Immature natural killer cell (primary cell): ENCODE measurements around the gene NUDC. TPM values are rescaled to one million over a fixed set of nuclear protein-coding genes. Genes with fewer than 3 reads are reported as not detected.
"Not testable (repeated sequence)": the region's sequence is repeated elsewhere in the genome, so short reads cannot be mapped to it uniquely, and the experiment has no call there.

ENCODE experiments used
- DNase-seq, 3 donors: peaks; one replicate each; pipeline ENCODE4 v3.0.0; 2022; ENCODE audit warnings: mixed read lengths in 1 of 3
- H3K27ac Mint-ChIP-seq, 6 donors: one replicate each; pipeline ENCODE4 v1.8.0; 2020; ENCODE audit warnings: mixed read lengths in 6 of 6, mild to moderate bottlenecking in 5 of 6, inconsistent platforms in 4 of 6, moderate library complexity in 3 of 6
- H3K27me3 Mint-ChIP-seq, 3 donors: one replicate each; pipeline ENCODE4 v1.8.0; 2020 to 2021; ENCODE audit warnings: low read depth in 3 of 3, mild to moderate bottlenecking in 3 of 3, mixed read lengths in 3 of 3, moderate library complexity in 3 of 3, inconsistent platforms in 1 of 3
- H3K36me3 Mint-ChIP-seq, 3 donors: one replicate each; pipeline ENCODE4 v1.8.0; 2020; ENCODE audit warnings: mixed read lengths in 3 of 3, inconsistent platforms in 2 of 3, mild to moderate bottlenecking in 2 of 3
- H3K4me1 Mint-ChIP-seq, 2 donors: one replicate each; pipeline ENCODE4 v1.8.0; 2020; ENCODE audit warnings: inconsistent platforms in 2 of 2, mild to moderate bottlenecking in 2 of 2, mixed read lengths in 2 of 2, moderate library complexity in 1 of 2
- H3K4me3 Mint-ChIP-seq, 5 donors: one replicate each; pipeline ENCODE4 v1.8.0; 2020; ENCODE audit warnings: mild to moderate bottlenecking in 5 of 5, mixed read lengths in 5 of 5, inconsistent platforms in 3 of 5, moderate library complexity in 3 of 5
- H3K9me3 Mint-ChIP-seq, 6 donors: one replicate each; pipeline ENCODE4 v1.8.0; 2020; ENCODE audit warnings: mild to moderate bottlenecking in 6 of 6, mixed read lengths in 6 of 6, inconsistent platforms in 4 of 6, moderate library complexity in 3 of 6
- polyA plus RNA-seq, 3 donors: library from polyadenylated mRNA; unstranded; fragments of 300-500 nt; fragmentation: Illumina TruSeq; gene quantifications; one replicate each; pipeline ENCODE4 v1.2.3, GENCODE V29; 2021

The NUDC gene
- polyA plus RNA-seq, 3 donors from 2014 or later, result 60.0 to 116 (median 70.4) TPM

- Mint-ChIP-seq H3K27me3 (peaks cover 0 to 9% (median 2%) of the 10 kb centered on the region in 3 donors), H3K4me3 (no peak overlapping the region), H3K9me3 (no peaks in the 10 kb centered on the region), H3K36me3 (no peaks in the 10 kb centered on the region), H3K27ac (no peak overlapping the region), H3K4me1 (no peaks in the 10 kb centered on the region)
- DNase-seq, result no peak
Observed at GRCh38 chr1:26971590-26971989, 50.0 kb downstream of the NUDC start.

DNA sequence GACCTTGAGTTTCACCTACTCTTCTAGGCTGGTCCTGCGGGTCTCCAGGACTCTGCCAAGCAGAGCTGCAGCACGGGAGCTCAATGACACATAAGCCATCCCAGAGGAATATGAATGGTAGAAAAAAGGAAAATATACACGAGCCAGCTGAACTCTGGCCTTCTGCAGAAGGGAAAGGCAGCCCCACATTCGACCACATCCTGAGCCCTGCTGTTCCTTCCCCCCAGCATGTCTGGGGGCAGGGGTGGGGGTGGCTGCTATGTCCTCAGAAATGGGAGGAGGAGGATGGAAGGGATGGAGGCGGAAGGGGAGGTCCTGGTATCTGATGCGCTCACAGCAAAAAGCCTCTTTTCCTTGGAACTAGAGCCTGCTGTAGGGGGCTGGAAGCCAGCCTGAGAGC is 50.8 kb downstream of the NUDC start:
- Mint-ChIP-seq H3K9me3 (no peaks in the 10 kb centered on the region), H3K4me3 (no peak overlapping the region), H3K27ac (peak overlapping the region in 1 of 6 donors; percentile 50), H3K36me3 (no peaks in the 10 kb centered on the region), H3K4me1 (no peaks in the 10 kb centered on the region), H3K27me3 (peaks cover 0 to 9% (median 2%) of the 10 kb centered on the region in 3 donors)
- no peak for DNase-seq

GRCh38 chr1:26972821-26973220 is 51.3 kb downstream of the NUDC start:
- H3K9me3 Mint-ChIP-seq, result no peaks in the 10 kb centered on the region
- H3K36me3 Mint-ChIP-seq, result no peaks in the 10 kb centered on the region
- peaks cover 0 to 7% (median 2%) of the 10 kb centered on the region in 3 donors for H3K27me3 Mint-ChIP-seq
- DNase-seq, result no peak
- no peak overlapping the region for H3K4me3 Mint-ChIP-seq
- no peak overlapping the region for H3K27ac Mint-ChIP-seq
- no peaks in the 10 kb centered on the region for H3K4me1 Mint-ChIP-seq

- Mint-ChIP-seq H3K4me1 (no peaks in the 10 kb centered on the region), H3K27me3 (peaks cover under 1 to 4% (median 2%) of the 10 kb centered on the region in 3 donors), H3K27ac (no peak overlapping the region), H3K36me3 (no peaks in the 10 kb centered on the region), H3K4me3 (no peak overlapping the region), H3K9me3 (no peaks in the 10 kb centered on the region)
- no peak for DNase-seq
Observed at GRCh38 chr1:26976621-26977510, 55.3 kb downstream of the NUDC start.

- Mint-ChIP-seq H3K27ac (no peak overlapping the region), H3K9me3 (no peaks in the 10 kb centered on the region), H3K4me3 (no peak overlapping the region), H3K4me1 (no peaks in the 10 kb centered on the region), H3K36me3 (no peaks in the 10 kb centered on the region), H3K27me3 (peaks cover 0 to 4% (median 2%) of the 10 kb centered on the region in 3 donors)
- no peak for DNase-seq
Observed at GRCh38 chr1:26978901-26979300, 57.4 kb downstream of the NUDC start.

- Mint-ChIP-seq H3K27ac (no peak overlapping the region), H3K36me3 (no peaks in the 10 kb centered on the region)
Observed at GRCh38 chr1:26981146-26981846, 59.8 kb downstream of the NUDC start.

GRCh38 chr1:26983863-26984262 is 62.3 kb downstream of the NUDC start:
- H3K4me3 Mint-ChIP-seq, result no peak overlapping the region
- no peaks in the 10 kb centered on the region for H3K4me1 Mint-ChIP-seq
- no peak for DNase-seq
- H3K9me3 Mint-ChIP-seq, result no peaks in the 10 kb centered on the region
- peaks cover 3 to 14% (median 7%) of the 10 kb centered on the region in 3 donors for H3K27me3 Mint-ChIP-seq
- no peak overlapping the region for H3K27ac Mint-ChIP-seq
- no peaks in the 10 kb centered on the region for H3K36me3 Mint-ChIP-seq

More at GRCh38 chr1:26981146-26981846, 59.8 kb downstream of the NUDC start:
- Mint-ChIP-seq H3K4me1 (no peaks in the 10 kb centered on the region), H3K9me3 (no peaks in the 10 kb centered on the region), H3K27me3 (peaks cover 0 to 7% (median 4%) of the 10 kb centered on the region in 3 donors), H3K4me3 (no peak overlapping the region)
- DNase-seq, result no peak

GRCh38 chr1:26984291-26984690 is 62.7 kb downstream of the NUDC start:
- DNase-seq, result no peak
- no peak overlapping the region for H3K27ac Mint-ChIP-seq
- no peaks in the 10 kb centered on the region for H3K36me3 Mint-ChIP-seq
- no peaks in the 10 kb centered on the region for H3K9me3 Mint-ChIP-seq
- H3K27me3 Mint-ChIP-seq, result peaks cover 3 to 12% (median 7%) of the 10 kb centered on the region in 3 donors
- no peak overlapping the region for H3K4me3 Mint-ChIP-seq
- no peaks in the 10 kb centered on the region for H3K4me1 Mint-ChIP-seq

GRCh38 chr1:26986658-26987057 is 65.1 kb downstream of the NUDC start:
- Mint-ChIP-seq H3K9me3 (no peaks in the 10 kb centered on the region), H3K36me3 (no peaks in the 10 kb centered on the region), H3K27ac (no peak overlapping the region), H3K27me3 (peaks cover 9 to 27% (median 15%) of the 10 kb centered on the region in 3 donors), H3K4me3 (no peak overlapping the region), H3K4me1 (peaks cover 1% of the 10 kb centered on the region in 2 donors)
- DNase-seq, result no peak

- not testable (repeated sequence) for H3K4me3 Mint-ChIP-seq, DNase-seq, H3K9me3 Mint-ChIP-seq, H3K27ac Mint-ChIP-seq, H3K36me3 Mint-ChIP-seq
- Mint-ChIP-seq H3K4me1 (peaks cover 10 to 11% of the 10 kb centered on the region in 2 donors), H3K27me3 (peaks cover 13 to 36% (median 19%) of the 10 kb centered on the region in 3 donors)
Observed at GRCh38 chr1:26989403-26990109, 68.0 kb downstream of the NUDC start.

GRCh38 chr1:26991310-26992116 is 70.0 kb downstream of the NUDC start:
- no peak overlapping the region for H3K27ac Mint-ChIP-seq

GRCh38 chr1:26993237-26994019 is 71.9 kb downstream of the NUDC start, which contains the start of gene TRNP1:
TRNP1 (plus strand) TSS chr1:26993692; CDS start chr1:26993787, 95 bp downstream.
- Mint-ChIP-seq H3K4me3 (peak within 1 kb of the TSS; percentile 74 to 83 (median 82)), H3K9me3 (no peaks in the 10 kb centered on the region), H3K36me3 (no peaks in the 10 kb centered on the region)

More at GRCh38 chr1:26991310-26992116, 70.0 kb downstream of the NUDC start:
- H3K4me3 Mint-ChIP-seq, result peak overlapping the region in 2 of 5 donors; percentile 34 to 42
- H3K36me3 Mint-ChIP-seq, result no peaks in the 10 kb centered on the region
- no peaks in the 10 kb centered on the region for H3K9me3 Mint-ChIP-seq
- DNase-seq, result no peak
- peaks cover 10 to 12% of the 10 kb centered on the region in 2 donors for H3K4me1 Mint-ChIP-seq
- peaks cover 17 to 38% (median 21%) of the 10 kb centered on the region in 3 donors for H3K27me3 Mint-ChIP-seq

More at GRCh38 chr1:26993237-26994019, 71.9 kb downstream of the NUDC start, which contains the start of gene TRNP1:
- peaks cover 17 to 32% (median 21%) of the 10 kb centered on the region in 3 donors for H3K27me3 Mint-ChIP-seq
- DNase-seq, result peak; percentile 65 to 66 (median 66)
- H3K4me1 Mint-ChIP-seq, result peaks cover 16 to 17% of the 10 kb centered on the region in 2 donors
- peak within 1 kb of the TSS in 1 of 6 donors; percentile 55 for H3K27ac Mint-ChIP-seq
